Left ventricle myocardium inferior (tissue), 1 donor: ENCODE data around the gene ZBTB2. TPM values are rescaled to one million over a fixed set of nuclear protein-coding genes. Genes with fewer than 3 reads are reported as not detected.
"Not testable (repeated sequence)": the region's sequence is repeated elsewhere in the genome, so short reads cannot be mapped to it uniquely, and the experiment has no call there.

Experiments used
- DNase-seq: peaks from one replicate; pipeline ENCODE4 v3.0.0-alpha.2; 2020
- H3K27ac ChIP-seq: fragments of 200-600 bp; replicated peaks from 2 replicates; pipeline ENCODE4 v1.8.0; 2021
- H3K27me3 ChIP-seq: fragments of 200-600 bp; 2 replicates; pipeline ENCODE4 v1.8.0; 2021; ENCODE audit warnings: low read depth
- H3K36me3 ChIP-seq: fragments of 200-600 bp; 2 replicates; pipeline ENCODE4 v1.8.0; 2021
- H3K4me1 ChIP-seq: fragments of 200-600 bp; 2 replicates; pipeline ENCODE4 v1.8.0; 2021
- H3K4me3 ChIP-seq: fragments of 200-600 bp; 2 replicates; pipeline ENCODE4 v1.8.0; 2021; ENCODE audit warnings: mild to moderate bottlenecking, moderate library complexity
- H3K9me3 ChIP-seq: fragments of 200-600 bp; replicated peaks from 2 replicates; pipeline ENCODE4 v1.8.0; 2021
- CTCF ChIP-seq: fragments of 200-600 bp; IDR thresholded peaks from 2 replicates; pipeline ENCODE4 v1.8.0; 2021; ENCODE audit warnings: antibody characterized with exemption, mild to moderate bottlenecking, borderline replicate concordance
- intact Hi-C: fragments of 100-400 bp; cut with micrococcal nuclease; formaldehyde crosslinking; loops from one replicate; pipeline ENCODE4 v1.11.0; 2022
- total RNA-seq: library from RNA; stranded (reverse); fragmentation: NEBNext Ultra II Directional; extraction: Animal tissue kit (Norgen Biotek cat#: 25700); gene quantifications from one replicate; pipeline ENCODE4 v1.2.1, GENCODE V29; 2021
- donor health status: DM: no; HTN: yes; CAD: no; lungs with severe emphysema.

ZBTB2 gene
- total RNA-seq, 1 donor from 2014 or later = 4.6 TPM

- no peak for DNase-seq
- no peak for TF ChIP-seq CTCF
- intact Hi-C loops = loop anchor here (5.0 kb wide), 1 partner anchor 310 kb away; no protein-coding TSS in a partner anchor
- peaks cover 4% of the 10 kb centered on the region for H3K9me3 ChIP-seq
- H3K36me3 ChIP-seq = no peaks in the 10 kb centered on the region
- H3K4me1 ChIP-seq = peaks cover 34% of the 10 kb centered on the region
- H3K4me3 ChIP-seq = no peak overlapping the region
- peaks cover 12% of the 10 kb centered on the region for H3K27me3 ChIP-seq
- no peak overlapping the region for H3K27ac ChIP-seq
Measured at GRCh38 chr6:151322570-151322969, 68.8 kb downstream of the ZBTB2 start.

GRCh38 chr6:151321438-151321837 lies 69.9 kb downstream of the ZBTB2 start:
- no peak overlapping the region for H3K4me3 ChIP-seq
- no peak for TF ChIP-seq CTCF
- peaks cover 12% of the 10 kb centered on the region for H3K27me3 ChIP-seq
- peaks cover 4% of the 10 kb centered on the region for H3K9me3 ChIP-seq
- no peak overlapping the region for H3K27ac ChIP-seq
- DNase-seq = no peak
- H3K4me1 ChIP-seq = peaks cover 39% of the 10 kb centered on the region
- intact Hi-C loops = loop anchor here (5.0 kb wide), 1 partner anchor 309 kb away; no protein-coding TSS in a partner anchor
- H3K36me3 ChIP-seq = no peaks in the 10 kb centered on the region

GRCh38 chr6:151320140-151320539 lies 71.2 kb downstream of the ZBTB2 start:
- Histone ChIP-seq H3K4me3 (no peak overlapping the region), H3K4me1 (peaks cover 26% of the 10 kb centered on the region), H3K36me3 (peaks cover 2% of the 10 kb centered on the region), H3K27me3 (peaks cover 8% of the 10 kb centered on the region), H3K9me3 (peaks cover 4% of the 10 kb centered on the region), H3K27ac (no peak overlapping the region)
- intact Hi-C loops = loop anchor here (5.0 kb wide), 1 partner anchor 308 kb away; no protein-coding TSS in a partner anchor
- no peak for DNase-seq
- TF ChIP-seq CTCF = no peak

GRCh38 chr6:151317995-151318365 lies 73.4 kb downstream of the ZBTB2 start:
- Histone ChIP-seq H3K36me3 (peaks cover 3% of the 10 kb centered on the region), H3K9me3 (peaks cover 4% of the 10 kb centered on the region), H3K4me1 (peaks cover 16% of the 10 kb centered on the region), H3K4me3 (no peak overlapping the region), H3K27ac (no peak overlapping the region), H3K27me3 (no peaks in the 10 kb centered on the region)
- intact Hi-C loops = no loop called here
- DNase-seq = no peak
- TF ChIP-seq CTCF = no peak

- Histone ChIP-seq H3K36me3 (peaks cover 3% of the 10 kb centered on the region), H3K27ac (no peak overlapping the region), H3K27me3 (no peaks in the 10 kb centered on the region), H3K9me3 (peaks cover 4% of the 10 kb centered on the region), H3K4me3 (no peak overlapping the region), H3K4me1 (peaks cover 19% of the 10 kb centered on the region)
- no peak for DNase-seq
- intact Hi-C loops = no loop called here
- no peak for TF ChIP-seq CTCF
Measured at GRCh38 chr6:151317103-151317994, 74.0 kb downstream of the ZBTB2 start.

GRCh38 chr6:151315661-151316060 lies 75.7 kb downstream of the ZBTB2 start:
- H3K27me3 ChIP-seq, DNase-seq, intact Hi-C loops, H3K36me3 ChIP-seq, H3K4me3 ChIP-seq, H3K27ac ChIP-seq, H3K9me3 ChIP-seq: not testable (repeated sequence)
- peaks cover 19% of the 10 kb centered on the region for H3K4me1 ChIP-seq
